CD14-positive monocyte (primary cell): Measurements from ENCODE around the gene EIF1. TPM values are rescaled to one million over a fixed set of nuclear protein-coding genes. Genes with fewer than 3 reads are reported as not detected.

Experiments
- DNase-seq, 3 donors: peaks; one replicate each; pipeline ENCODE4 v3.0.0-alpha.2; 2011 to 2022
- H2AFZ ChIP-seq: 2 replicates; pipeline ENCODE4 v1.6.0; 2012; ENCODE audit warnings: mild to moderate bottlenecking, low read depth, low read length, inconsistent platforms; ENCODE audit not compliant: insufficient read depth, poor library complexity, severe bottlenecking
- H3K27ac ChIP-seq, 2 donors: 1 replicate in 1 of 2; 2 replicates in 1 of 2; pipeline ENCODE4 v1.5.1; 2012 to 2013; ENCODE audit warnings: low read length in 2 of 2, control low read depth in 1 of 2, inconsistent platforms in 1 of 2, low read depth in 1 of 2, mild to moderate bottlenecking in 1 of 2
- H3K27me3 ChIP-seq, 2 donors: one replicate each; pipeline versions ENCODE4 v1.6.0 to v1.6.1; 2011 to 2013; ENCODE audit warnings: low read length in 2 of 2; ENCODE audit not compliant: control insufficient read depth in 2 of 2, insufficient read depth in 2 of 2
- H3K36me3 ChIP-seq, 2 donors: replicated peaks in 1 of 2; 1 replicate in 1 of 2; 2 replicates in 1 of 2; pipeline versions ENCODE4 v1.5.1 to v1.6.1; 2012 to 2013; ENCODE audit warnings: low read length in 2 of 2, control low read depth in 1 of 2, inconsistent platforms in 1 of 2, mild to moderate bottlenecking in 1 of 2; ENCODE audit not compliant: insufficient read depth in 2 of 2, control insufficient read depth in 1 of 2
- H3K4me1 ChIP-seq, 2 donors: 1 replicate in 1 of 2; 2 replicates in 1 of 2; pipeline versions ENCODE4 v1.5.1 to v1.6.1; 2012 to 2013; ENCODE audit warnings: low read length in 2 of 2, control low read depth in 1 of 2, inconsistent platforms in 1 of 2, mild to moderate bottlenecking in 1 of 2, moderate library complexity in 1 of 2; ENCODE audit not compliant: insufficient read depth in 2 of 2, control insufficient read depth in 1 of 2
- H3K4me2 ChIP-seq: replicated peaks from 2 replicates; pipeline ENCODE3; 2012; ENCODE audit warnings: low read length, moderate library complexity, mild to moderate bottlenecking; ENCODE audit not compliant: poor library complexity, severe bottlenecking; ENCODE audit errors: extremely low read depth
- H3K4me3 ChIP-seq, 3 experiments: fragments of 200-600 bp in 1 of 3; sonication (generic) in 1 of 3; replicated peaks in 1 of 3; 1 replicate in 2 of 3; 2 replicates in 1 of 3; pipeline ENCODE4 v1.5.1; 2011 to 2013; ENCODE audit warnings: low read length in 3 of 3, mild to moderate bottlenecking in 3 of 3, control low read depth in 2 of 3, low read depth in 2 of 3, inconsistent platforms in 1 of 3, moderate library complexity in 1 of 3
- H3K79me2 ChIP-seq: 2 replicates; pipeline ENCODE4 v1.6.0; 2012; ENCODE audit warnings: mild to moderate bottlenecking, control low read depth, inconsistent platforms, low read length, moderate library complexity; ENCODE audit not compliant: insufficient read depth
- H3K9ac ChIP-seq: 2 replicates; pipeline ENCODE4 v1.6.0; 2017; ENCODE audit warnings: low read length, mild to moderate bottlenecking; ENCODE audit not compliant: insufficient read depth, poor library complexity, severe bottlenecking
- H3K9me3 ChIP-seq, 2 donors: replicated peaks in 1 of 2; 1 replicate in 1 of 2; 2 replicates in 1 of 2; pipeline versions ENCODE4 v1.5.1 to v1.6.1; 2012 to 2013; ENCODE audit warnings: low read length in 2 of 2, control low read depth in 1 of 2; ENCODE audit not compliant: control insufficient read depth in 1 of 2, insufficient read depth in 1 of 2
- H4K20me1 ChIP-seq: 2 replicates; pipeline ENCODE4 v1.6.0; 2012; ENCODE audit warnings: mild to moderate bottlenecking, low read length, control low read depth, moderate library complexity; ENCODE audit not compliant: insufficient read depth
- H3K27ac Mint-ChIP-seq, 7 donors: one replicate each; pipeline ENCODE4 v1.8.0; 2020; ENCODE audit warnings: mild to moderate bottlenecking in 7 of 7, mixed read lengths in 7 of 7, moderate library complexity in 6 of 7, inconsistent platforms in 2 of 7
- H3K27me3 Mint-ChIP-seq, 3 donors: one replicate each; pipeline ENCODE4 v1.8.0; 2021 to 2022; ENCODE audit warnings: low read depth in 3 of 3, mild to moderate bottlenecking in 3 of 3, mixed read lengths in 3 of 3, moderate library complexity in 3 of 3, inconsistent platforms in 1 of 3
- H3K36me3 Mint-ChIP-seq, 2 donors: one replicate each; pipeline ENCODE4 v1.8.0; 2020; ENCODE audit warnings: mixed read lengths in 2 of 2, inconsistent platforms in 1 of 2, mild to moderate bottlenecking in 1 of 2
- H3K4me1 Mint-ChIP-seq: one replicate; pipeline ENCODE4 v1.8.0; 2020; ENCODE audit warnings: mild to moderate bottlenecking, mixed read lengths
- H3K4me3 Mint-ChIP-seq, 2 donors: one replicate each; pipeline ENCODE4 v1.8.0; 2020; ENCODE audit warnings: mild to moderate bottlenecking in 2 of 2, mixed read lengths in 2 of 2, moderate library complexity in 1 of 2
- H3K9me3 Mint-ChIP-seq, 7 donors: one replicate each; pipeline ENCODE4 v1.8.0; 2020 to 2022; ENCODE audit warnings: mixed read lengths in 7 of 7, mild to moderate bottlenecking in 6 of 7, moderate library complexity in 6 of 7, inconsistent platforms in 2 of 7
- CTCF ChIP-seq: fragments of 200-600 bp; IDR thresholded peaks from one replicate; pipeline ENCODE4 v1.8.0; 2022; ENCODE audit warnings: antibody characterized with exemption, mild to moderate bottlenecking
- WGBS: methylation state at CpG from one replicate; pipeline ENCODE4 v1.1.5; 2013; ENCODE audit warnings: missing lambda C conversion rate; ENCODE audit not compliant: insufficient coverage; 5-methylcytosine and 5-hydroxymethylcytosine counted together
- intact Hi-C, 2 donors: fragments of 100-400 bp; cut with micrococcal nuclease; formaldehyde crosslinking; loops; one replicate each; pipeline versions ENCODE4 v1.15.0 to v1.15.1; 2023
- polyA plus RNA-seq, 3 donors: library from polyadenylated mRNA; depleted of rRNA in 1 of 3; unstranded in 2 of 3; stranded (reverse) in 1 of 3; fragments of 300-500 nt in 2 of 3; fragments of >200 nt in 1 of 3; fragmentation: Illumina TruSeq in 2 of 3; gene quantifications; 1 replicate in 2 of 3; 2 replicates in 1 of 3; pipeline ENCODE4 v1.2.3, GENCODE V29; 2012 to 2021

EIF1 gene
- polyA plus RNA-seq, 3 donors: 1,176 to 1,536 (median 1,425) TPM

GRCh38 chr17:41678907-41679739 lies 9.6 kb upstream of the EIF1 start:
- intact Hi-C loops: loop anchor here in 1 of 2 donors (5.0 kb wide), 1 partner anchor 182 kb away; no protein-coding TSS in a partner anchor
- peaks cover 0 to 2% of the 10 kb centered on the region in 2 donors for H3K36me3 Mint-ChIP-seq
- Histone ChIP-seq H3K79me2 (no peaks in the 10 kb centered on the region), H3K4me3 (peak overlapping the region; percentile 36 to 75 (median 72)), H3K27ac (peak overlapping the region; percentile 89 to 93), H3K27me3 (no peaks in the 10 kb centered on the region), H3K9me3 (no peaks in the 10 kb centered on the region), H3K36me3 (no peaks in the 10 kb centered on the region), H4K20me1 (no peaks in the 10 kb centered on the region), H3K9ac (peak overlapping the region; percentile 60), H3K4me1 (peaks cover 35 to 61% of the 10 kb centered on the region in 2 donors), H2AFZ (peak overlapping the region; percentile 72), H3K4me2 (peak overlapping the region; percentile 69)
- peaks cover 0 to 3% (median 0%) of the 10 kb centered on the region in 7 donors for H3K9me3 Mint-ChIP-seq
- H3K27me3 Mint-ChIP-seq: peaks cover 0 to 3% (median 0%) of the 10 kb centered on the region in 3 donors
- WGBS: 0% methylated on average over 5 of the region's 6 CpGs
- H3K4me3 Mint-ChIP-seq: peak overlapping the region; percentile 81 to 93
- peak; percentile 42 for TF ChIP-seq CTCF
- H3K27ac Mint-ChIP-seq: peak overlapping the region; percentile 98 to 99 (median 99)
- DNase-seq: peak; percentile 78 to 88 (median 84)
- H3K4me1 Mint-ChIP-seq: peaks cover 58% of the 10 kb centered on the region

GRCh38 chr17:41679740-41680425 lies 8.8 kb upstream of the EIF1 start:
- no peak for DNase-seq
- peak overlapping the region; percentile 89 to 93 for H3K27ac ChIP-seq
- H3K4me3 ChIP-seq: no peak overlapping the region
- no peaks in the 10 kb centered on the region for H3K27me3 ChIP-seq
- H3K36me3 ChIP-seq: no peaks in the 10 kb centered on the region
- H2AFZ ChIP-seq: no peak overlapping the region
- no peak overlapping the region for H3K4me2 ChIP-seq
- peak overlapping the region in 1 of 2 donors; percentile 81 for H3K4me3 Mint-ChIP-seq
- no peaks in the 10 kb centered on the region for H4K20me1 ChIP-seq
- peaks cover 0 to 2% of the 10 kb centered on the region in 2 donors for H3K36me3 Mint-ChIP-seq
- peaks cover 0 to 3% (median 0%) of the 10 kb centered on the region in 3 donors for H3K27me3 Mint-ChIP-seq
- H3K4me1 Mint-ChIP-seq: peaks cover 58% of the 10 kb centered on the region
- no peak overlapping the region for H3K9ac ChIP-seq
- peaks cover 35 to 61% of the 10 kb centered on the region in 2 donors for H3K4me1 ChIP-seq
- peaks cover 0 to 3% (median 0%) of the 10 kb centered on the region in 7 donors for H3K9me3 Mint-ChIP-seq
- H3K79me2 ChIP-seq: no peaks in the 10 kb centered on the region
- peak overlapping the region; percentile 98 to 99 (median 99) for H3K27ac Mint-ChIP-seq
- WGBS: 91% methylated on average over 4 of the region's 5 CpGs
- H3K9me3 ChIP-seq: no peaks in the 10 kb centered on the region
- TF ChIP-seq CTCF: no peak
- intact Hi-C loops: loop anchor here in 1 of 2 donors (5.0 kb wide), 1 partner anchor 183 kb away; no protein-coding TSS in a partner anchor
